Measurements from ENCODE around the gene SLC17A5. TPM values are rescaled to one million over a fixed set of nuclear protein-coding genes. Genes with fewer than 3 reads are reported as not detected.
"Not testable (repeated sequence)": the region's sequence is repeated elsewhere in the genome, so short reads cannot be mapped to it uniquely, and the experiment has no call there.

The SLC17A5 gene, protein sequence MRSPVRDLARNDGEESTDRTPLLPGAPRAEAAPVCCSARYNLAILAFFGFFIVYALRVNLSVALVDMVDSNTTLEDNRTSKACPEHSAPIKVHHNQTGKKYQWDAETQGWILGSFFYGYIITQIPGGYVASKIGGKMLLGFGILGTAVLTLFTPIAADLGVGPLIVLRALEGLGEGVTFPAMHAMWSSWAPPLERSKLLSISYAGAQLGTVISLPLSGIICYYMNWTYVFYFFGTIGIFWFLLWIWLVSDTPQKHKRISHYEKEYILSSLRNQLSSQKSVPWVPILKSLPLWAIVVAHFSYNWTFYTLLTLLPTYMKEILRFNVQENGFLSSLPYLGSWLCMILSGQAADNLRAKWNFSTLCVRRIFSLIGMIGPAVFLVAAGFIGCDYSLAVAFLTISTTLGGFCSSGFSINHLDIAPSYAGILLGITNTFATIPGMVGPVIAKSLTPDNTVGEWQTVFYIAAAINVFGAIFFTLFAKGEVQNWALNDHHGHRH
- 32.8 and 73.8 TPM in 2 replicates for total RNA-seq

DNA sequence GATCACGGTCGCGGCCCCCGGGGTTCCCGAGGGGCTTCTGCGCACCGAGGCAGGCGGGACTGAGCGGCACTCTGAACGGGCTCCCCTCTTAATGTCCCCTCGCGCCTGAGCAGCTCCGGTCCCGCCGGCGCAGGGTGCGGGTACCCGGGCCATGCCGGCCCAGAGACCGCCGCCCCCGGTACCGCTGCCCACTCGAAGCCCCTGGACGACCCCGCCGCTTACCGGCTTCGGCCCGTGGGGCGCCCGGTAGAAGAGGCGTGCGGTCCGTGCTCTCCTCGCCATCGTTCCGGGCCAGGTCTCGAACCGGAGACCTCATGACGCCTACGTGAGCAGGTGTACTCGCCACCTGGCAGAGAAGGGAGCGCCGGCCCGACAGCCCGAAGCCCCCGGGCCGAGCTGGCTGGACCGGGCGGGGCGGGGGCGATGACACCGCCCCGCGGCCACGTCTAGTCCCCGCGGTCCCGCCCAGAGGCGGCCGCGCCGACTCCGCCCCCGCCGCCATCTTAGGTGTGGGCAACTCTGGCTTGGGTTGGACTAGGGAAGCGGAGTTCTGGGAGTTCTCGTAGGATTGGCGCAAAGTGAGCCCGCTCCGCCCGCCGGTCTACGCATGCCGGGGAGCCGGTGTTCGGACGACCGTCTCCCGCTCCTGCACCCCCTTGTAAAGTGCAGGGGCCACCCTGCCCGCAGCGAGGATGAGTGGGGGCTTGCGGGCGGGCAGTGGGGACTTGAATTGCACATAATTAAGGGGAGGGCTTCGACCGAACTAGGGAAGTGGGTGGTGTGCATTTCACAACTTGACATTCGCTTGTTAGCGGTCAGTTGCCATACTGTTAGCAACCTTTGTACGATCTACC, at the start of gene SLC17A5:
TSS of gene SLC17A5 (minus strand) at position 422 of the 854 bp plus-strand sequence. CDS start at position 316, 106 bp downstream.
- peak; percentile 82 for DNase-seq (ENCODE audit: low read depth)

DNA sequence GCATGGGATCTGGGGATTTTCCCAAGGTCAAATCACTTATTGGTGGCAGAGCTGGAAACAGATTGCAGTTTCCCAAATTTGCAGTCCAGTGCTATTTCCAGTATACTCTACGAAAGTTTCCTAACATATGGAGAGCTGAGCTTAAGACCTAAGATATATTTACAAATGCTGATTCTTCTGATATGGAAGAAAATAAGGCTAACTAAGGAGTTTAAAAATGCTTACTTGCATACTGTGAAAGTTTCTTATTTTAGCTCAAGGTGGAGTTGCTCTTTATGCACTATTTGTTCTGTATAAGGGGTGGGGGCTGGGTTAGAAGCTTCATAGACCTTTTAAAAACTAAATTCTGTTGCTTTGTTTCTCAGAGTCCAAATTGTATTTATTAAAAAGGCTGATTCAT, 49.7 kb upstream of the SLC17A5 start:
- no peak for DNase-seq (ENCODE audit: low read depth)

DNA sequence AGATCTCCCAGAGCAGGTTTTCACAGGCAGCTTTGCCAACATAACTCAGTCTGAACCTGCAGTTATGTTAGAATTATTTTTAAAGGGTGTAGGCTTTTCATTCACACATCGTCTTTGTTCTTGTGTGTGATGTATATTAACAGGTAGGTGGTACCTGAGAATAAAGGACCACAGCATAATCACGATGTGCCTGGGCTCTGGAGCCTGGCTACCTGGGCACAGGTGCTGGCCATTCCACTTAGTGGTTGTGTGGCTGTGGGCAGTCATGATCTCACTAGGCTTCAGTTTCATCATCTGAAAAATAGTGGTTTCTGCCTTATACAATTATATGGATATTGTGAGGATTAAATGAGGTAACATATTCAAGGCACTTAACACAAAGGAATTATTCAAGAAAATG, 48.7 kb upstream of the SLC17A5 start:
- no peak for DNase-seq (ENCODE audit: low read depth)

DNA sequence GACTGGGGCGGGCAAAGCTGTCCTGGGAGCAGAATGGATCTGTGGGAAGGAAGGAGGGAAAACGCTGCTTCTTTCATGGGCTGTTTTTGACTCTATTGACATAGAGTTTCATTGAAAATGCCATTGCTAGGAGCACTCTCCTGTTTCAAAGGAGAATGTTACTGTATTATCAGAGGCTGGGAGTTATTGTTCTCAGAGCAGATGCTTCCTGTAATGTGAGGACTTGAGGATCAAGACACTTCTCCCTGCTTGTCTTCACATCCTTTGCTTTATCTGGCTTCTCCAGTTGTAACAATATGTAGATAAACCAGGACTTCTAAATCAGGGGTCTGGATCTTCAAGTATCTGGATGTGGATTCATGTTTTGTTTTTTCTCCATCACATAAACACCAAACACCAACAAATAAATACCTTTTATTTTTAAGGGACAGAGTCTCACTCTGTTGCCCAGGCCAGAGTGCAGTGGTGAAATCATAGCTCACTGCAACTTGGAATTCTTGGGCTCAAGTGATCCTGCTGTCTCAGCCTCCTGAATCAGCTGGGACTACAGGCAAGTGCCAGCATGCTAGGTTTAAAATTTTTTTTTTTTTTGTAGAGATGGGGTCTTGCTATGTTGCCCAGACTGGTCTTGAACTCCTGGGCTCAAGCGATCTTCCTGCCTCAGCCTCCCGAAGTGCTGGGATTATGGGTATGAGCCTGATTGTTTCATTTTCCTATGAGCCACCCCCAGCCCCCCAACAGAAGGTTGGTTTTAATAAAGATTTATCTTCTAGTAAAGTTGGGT, 46.1 kb upstream of the SLC17A5 start:
- DNase-seq (ENCODE audit: low read depth), result no peak

DNA sequence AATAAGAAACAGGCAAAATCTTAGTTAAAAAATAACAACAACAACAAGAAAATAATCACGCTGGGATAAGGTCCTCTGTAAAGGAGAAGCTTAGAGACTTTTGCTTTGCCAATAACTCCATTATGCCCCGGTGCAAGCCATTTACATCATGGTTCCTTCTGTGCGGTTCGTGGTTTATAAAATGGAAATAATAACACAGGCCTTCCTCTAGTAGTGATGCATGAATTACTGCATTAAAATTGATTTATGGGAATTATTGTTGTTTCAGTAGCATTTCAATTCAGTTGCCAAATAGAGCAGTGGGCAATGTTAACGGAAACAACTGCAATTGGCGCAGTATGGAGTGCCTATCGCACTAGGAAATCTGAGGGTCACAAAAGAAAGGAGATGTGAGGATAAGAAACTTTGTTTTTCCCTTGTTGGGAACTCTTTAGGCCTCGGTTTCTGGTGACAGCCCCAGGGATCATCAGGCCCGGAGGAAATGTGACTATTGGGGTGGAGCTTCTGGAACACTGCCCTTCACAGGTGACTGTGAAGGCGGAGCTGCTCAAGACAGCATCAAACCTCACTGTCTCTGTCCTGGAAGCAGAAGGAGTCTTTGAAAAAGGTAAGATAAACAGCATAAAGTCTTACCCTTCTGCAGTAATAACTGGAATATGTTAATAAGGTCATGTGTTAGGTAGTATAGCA, 43.3 kb upstream of the SLC17A5 start:
- DNase-seq (ENCODE audit: low read depth), result no peak

DNA sequence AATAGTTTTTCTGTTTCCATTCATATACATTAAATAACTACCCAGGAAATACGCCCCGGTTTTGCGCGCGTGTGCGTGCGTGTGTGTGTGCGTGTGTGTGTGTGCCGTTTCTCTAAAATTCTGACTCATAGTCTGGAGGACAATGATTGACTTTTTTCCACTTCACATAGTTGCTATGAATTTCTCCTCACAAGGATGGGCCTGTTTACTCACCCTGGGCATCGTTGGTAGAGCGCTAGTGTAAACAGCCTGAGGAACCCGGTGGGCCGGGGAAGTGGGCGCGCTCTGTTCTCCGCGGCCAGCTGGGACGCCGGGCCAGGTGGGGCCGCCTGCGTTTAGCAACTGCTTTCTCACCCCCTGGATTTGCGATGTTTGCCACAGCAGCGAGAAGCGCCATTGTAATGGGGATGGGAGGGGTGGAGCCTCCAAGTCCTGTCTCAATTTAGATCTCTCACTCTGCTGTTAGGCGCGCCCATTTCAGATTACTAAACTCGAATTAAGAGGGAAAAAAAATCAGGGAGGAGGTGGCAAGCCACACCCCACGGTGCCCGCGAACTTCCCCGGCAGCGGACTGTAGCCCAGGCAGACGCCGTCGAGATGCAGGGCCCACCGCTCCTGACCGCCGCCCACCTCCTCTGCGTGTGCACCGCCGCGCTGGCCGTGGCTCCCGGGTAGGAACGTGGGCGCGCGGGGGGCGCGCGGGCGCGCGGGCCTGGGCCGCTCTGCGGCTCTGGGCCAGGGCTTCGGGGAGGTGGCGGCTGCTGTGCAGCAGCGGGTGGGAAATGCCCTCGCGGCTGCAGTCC, 42.0 kb upstream of the SLC17A5 start, which contains the start of gene CD109:
TSS of gene CD109 (plus strand) at position 585 of the 803 bp plus-strand sequence. CDS start at position 598, 13 bp downstream.
- DNase-seq (ENCODE audit: low read depth), result peak; percentile 87

DNA sequence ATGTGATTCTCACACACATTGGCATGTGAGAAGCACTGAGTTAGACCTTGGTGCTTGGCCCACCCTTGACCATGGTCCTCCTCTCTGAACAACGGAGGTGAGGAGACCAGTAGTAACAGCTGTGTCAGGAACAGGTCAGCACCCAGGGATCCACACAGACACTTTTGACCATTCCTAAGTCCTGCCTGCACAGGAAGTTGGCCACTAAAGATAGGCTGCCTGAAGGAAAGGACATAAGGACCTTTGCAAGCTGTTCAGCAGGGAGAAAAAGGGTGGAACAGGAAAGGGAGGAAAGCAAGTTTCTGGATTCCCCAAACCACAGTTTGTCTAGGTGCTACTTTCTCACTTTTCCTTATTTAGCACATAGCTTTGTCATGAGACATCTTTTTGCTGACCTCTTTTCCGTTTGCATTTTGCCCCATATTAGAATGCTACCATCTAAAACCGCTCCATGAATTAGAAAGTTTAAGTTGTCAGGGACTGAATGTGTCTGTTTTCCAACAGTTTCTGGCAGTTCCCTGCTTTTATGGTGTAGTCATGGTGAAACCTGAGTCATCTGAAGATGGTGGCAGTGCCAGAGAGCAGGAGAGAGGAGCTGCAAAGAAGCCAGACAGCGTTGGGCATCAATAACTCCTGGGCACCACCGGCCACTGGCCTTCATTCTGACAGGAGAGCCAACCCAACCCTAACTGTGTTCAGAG, 41.1 kb upstream of the SLC17A5 start:
- peak; percentile 65 for DNase-seq (ENCODE audit: low read depth)

DNA sequence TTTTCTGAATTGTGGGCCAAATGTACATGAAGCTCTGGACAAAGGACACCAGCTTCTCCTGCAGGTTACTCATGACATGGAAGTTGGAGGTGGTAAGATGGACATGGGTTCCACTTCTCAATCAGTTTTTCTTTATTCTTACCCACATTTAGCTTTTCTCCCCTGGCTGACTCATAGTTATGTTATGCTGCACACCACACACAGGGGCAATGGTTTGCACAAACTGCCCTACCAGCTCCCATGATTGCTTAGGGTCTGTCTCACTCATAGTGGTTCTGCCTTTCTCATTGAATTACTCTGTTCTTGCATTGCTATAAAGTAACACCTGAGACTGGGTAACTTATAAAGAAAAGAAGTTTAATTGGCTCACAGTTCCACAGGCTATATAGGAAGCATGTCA, 37.7 kb upstream of the SLC17A5 start:
- peak; percentile 68 for DNase-seq (ENCODE audit: low read depth)

DNA sequence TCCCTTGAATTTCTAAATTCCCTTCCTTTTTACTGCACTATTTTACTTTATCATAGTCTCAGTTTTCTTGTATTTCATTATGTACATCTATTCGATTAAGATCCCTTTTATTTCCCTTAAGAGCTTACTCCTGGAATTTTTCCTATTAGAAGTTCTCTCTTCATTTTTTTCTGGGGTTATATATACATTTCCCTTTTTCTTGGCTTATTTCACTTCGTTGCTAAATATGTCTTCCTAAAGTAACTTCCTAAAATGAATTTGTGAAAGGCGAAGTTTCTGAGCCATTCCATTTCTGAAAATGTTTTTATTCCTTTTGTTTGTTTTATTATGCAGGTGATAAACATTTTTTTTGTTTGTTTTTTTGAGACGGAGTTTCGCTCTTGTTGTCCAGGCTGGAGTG, 36.3 kb upstream of the SLC17A5 start:
- no peak for DNase-seq (ENCODE audit: low read depth)

DNA sequence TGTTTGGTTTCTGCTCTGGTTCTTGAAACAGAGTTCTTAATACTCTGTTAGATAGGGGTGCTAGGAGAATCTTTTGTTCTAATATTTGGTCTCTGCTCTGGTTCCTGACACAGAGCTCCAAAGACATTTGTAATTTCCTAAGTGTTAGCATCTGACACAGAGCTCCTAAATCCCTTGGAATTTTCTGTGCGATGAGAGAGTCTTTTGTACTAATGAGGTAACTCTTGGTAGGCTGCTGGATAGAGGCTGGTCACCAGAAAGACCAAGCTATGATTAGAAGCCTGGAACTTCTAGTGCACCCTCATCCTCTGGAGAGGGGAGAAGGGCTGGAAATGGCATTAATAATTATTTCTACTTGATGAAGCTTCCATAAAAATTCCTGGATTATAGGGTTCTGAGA, 34.6 kb upstream of the SLC17A5 start:
- no peak for DNase-seq (ENCODE audit: low read depth)

DNA sequence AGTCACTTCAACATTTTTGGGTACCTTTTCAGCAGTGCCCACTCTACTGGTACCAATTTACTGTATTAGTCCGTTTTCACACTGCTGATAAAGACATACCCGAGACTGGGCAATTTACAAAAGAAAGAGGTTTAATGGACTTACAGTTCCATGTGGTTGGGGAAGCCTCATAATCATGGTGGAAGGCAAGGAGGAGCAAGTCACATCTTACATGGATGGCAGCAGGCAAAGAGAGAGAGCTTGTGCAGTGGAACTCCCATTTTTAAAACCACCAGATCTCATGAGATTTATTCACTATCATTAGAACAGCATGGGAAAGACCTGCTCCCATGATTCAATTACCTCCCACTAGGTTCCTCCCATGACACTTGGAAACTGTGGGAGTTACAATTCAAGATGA, 29.8 kb upstream of the SLC17A5 start:
- not testable (repeated sequence) for DNase-seq (ENCODE audit: low read depth)

DNA sequence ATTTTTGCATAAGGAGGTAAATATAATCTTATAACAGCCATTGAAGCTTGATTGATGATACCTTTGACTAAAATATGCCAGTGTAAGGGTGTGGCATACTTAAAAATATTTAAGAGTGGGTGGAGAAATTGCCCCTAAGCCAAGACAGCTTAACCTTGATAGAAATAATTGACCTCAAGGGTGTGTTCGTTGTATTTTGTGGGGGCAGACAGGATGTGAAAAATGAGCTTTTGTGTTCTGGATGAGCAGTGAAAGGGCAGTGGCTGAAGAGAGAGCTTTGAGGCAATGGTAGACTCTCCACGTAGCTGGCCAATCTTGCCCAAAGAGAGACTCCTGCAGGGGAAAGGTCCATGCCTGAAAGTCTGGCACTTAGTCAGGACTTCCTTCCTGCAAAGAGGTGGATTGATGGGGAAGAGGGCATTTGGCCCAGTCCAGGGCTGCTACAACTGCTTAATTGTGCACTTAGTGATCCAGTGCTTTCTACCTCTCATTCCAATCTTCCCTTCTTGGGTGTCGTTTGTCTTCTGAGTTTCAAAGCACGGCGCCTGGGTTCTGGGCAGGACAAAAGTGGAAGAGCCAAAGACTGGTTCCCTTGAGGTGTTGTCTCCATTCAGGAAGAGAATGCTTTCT, 26.6 kb upstream of the SLC17A5 start:
- no peak for DNase-seq (ENCODE audit: low read depth)

DNA sequence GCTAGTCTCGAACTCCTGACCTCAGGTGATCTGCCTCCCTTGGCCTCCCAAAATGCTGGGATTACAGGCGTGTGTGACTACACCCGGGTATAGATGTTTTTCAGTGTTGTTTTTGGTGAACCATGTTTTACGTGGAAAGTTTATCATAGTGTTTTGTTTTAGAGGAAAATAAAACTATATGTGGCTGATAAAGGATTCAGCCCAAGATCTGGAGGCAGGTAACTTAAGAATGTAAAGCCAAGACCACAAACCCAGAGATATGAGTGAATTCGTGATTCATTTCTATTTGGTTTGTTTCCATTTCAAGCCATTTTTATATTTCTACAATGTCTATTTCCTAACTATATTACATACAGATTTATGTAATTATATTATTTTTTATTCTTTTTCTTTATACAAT, 26.1 kb upstream of the SLC17A5 start:
- not testable (repeated sequence) for DNase-seq (ENCODE audit: low read depth)

DNA sequence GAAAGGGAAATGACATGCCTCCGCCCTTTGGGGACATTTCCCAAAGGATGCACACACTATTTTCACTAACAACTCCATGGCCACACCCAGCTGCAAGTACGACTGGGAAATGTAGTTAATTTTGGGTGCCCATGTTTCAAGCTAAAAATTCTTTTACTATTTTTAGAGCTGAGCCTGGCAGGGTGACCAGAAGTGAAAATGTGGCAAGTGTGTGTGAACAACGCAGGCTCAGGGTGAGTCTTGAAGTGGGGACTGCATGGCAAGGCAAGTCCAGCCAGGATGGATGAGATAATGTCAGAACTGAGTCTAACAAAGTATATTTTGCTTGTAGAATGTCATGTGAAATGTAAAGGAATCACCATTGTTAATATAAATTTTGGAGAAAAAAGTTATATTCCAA, 25.2 kb upstream of the SLC17A5 start:
- DNase-seq (ENCODE audit: low read depth), result no peak

DNA sequence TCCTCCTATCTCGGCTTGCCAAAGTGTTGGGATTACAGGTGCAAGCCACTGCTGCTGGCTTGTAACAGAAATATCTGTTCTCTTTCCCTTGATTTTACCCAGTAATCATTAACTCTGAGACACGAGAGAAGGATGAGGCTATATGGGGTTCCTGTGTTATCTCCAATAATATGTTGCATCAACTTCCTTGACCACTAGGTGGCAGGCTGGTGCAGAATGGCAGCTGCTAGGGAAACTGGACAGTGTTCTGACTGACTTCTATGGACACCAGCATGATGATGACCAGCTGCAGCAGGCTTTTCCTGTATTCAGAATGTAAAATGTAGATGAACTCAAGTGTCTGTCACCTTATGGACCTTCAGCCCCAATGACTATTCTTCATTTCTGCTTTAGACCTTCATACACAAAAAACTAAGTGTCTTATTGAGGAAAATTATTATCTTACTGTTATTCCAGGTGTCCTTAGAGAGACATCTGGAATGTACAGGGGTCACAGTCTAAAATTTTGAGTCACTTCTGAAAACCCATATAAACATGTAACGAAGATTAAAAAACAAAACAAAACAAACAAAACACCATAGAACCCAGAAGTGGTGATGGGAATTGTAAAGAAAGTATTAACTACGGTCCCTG, 21.8 kb upstream of the SLC17A5 start:
- peak; percentile 75 for DNase-seq (ENCODE audit: low read depth)

DNA sequence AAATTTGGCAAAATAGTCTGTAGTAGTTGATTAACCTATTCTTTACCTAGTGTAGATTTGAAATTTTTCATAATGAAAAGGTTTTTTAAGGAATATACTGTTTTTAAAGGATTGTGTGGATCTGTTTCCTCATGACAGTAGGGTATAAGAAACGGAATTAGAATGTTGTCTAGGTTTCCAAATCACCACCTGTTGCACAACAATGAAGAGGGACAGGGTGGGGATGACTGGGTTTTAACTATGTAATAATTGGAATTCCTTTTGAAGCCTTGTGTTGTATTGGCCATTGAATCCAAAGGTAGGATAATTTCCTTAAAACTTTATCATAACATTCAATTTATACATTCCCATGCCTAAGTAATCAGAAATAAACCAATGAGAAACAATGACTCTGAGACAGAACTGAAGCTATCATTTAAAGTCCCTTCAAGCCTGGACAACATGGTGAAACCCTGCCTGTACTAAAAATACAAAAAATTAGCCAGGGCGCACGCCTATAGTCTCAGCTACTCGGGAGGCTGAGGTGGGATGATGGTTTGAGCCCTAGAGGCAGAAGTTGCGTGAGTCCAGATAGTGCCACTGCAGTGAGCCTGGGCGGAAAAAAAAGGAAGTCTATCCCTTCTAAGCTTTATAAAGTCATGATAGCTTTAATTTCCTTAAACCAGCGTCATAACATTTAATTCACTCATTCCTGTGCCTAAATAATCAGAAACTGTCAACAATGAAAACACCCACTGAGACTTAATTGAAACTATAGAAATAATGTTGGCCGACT, 18.3 kb upstream of the SLC17A5 start:
- peak; percentile 26 for DNase-seq (ENCODE audit: low read depth)

DNA sequence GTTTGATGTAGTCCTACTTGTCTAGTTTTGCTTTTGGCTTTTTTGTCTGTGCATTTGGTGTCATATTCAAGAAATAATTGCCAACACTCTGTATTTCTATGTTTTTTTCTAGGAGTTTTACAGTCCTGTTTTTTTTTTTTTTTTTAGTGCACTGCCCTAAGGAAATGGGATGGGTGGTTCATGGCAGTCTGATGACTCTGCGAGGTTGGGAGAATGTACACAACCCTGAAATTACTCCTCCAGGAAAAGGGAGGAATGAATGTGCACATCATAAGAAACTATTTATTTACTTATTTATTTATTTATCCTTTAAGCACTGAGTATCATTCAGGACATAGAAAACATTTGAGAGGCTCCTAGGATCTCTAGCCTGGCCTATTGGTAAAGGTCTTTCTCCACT, 15.2 kb upstream of the SLC17A5 start:
- DNase-seq (ENCODE audit: low read depth), result no peak

DNA sequence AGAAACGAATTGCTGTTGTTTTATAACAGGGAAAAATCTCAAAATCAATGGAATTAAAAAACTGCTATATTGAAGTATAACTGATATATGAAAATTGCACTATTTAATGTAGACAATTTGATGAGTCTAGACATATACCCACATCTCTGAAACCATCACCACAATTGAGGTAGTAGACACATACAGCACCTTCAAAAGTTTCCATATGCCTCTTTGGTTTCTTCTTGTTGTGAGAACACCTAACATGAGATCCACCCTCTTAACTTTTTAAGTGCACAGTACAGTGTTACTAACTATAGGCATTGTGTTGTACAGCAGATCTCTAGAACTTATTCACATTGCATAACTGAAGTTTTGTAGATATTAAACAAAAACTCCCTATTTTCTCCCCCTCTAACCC, 14.0 kb upstream of the SLC17A5 start:
- no peak for DNase-seq (ENCODE audit: low read depth)

Data from renal cortical epithelial cell (primary cell).